ENCODE results near the gene USP53.

The USP53 gene

GRCh38 chr4:119299260-119299671, 86.8 kb downstream of the USP53 start:
- TF ChIP-seq CTCF (IDR thresholded peaks at IDR 0.05; ENCODE audit: low read depth, low read length, missing control alignments), result no peak
- H3K4me3 ChIP-seq (ENCODE audit: low read depth, low read length), result peak overlapping the region; percentile 90
- no peak for DNase-seq (ENCODE audit: low read depth)

- DNase-seq (ENCODE audit: low read depth), result peak; percentile 44
- TF ChIP-seq CTCF (IDR thresholded peaks at IDR 0.05; ENCODE audit: low read depth, low read length, missing control alignments), result no peak
- H3K4me3 ChIP-seq (ENCODE audit: low read depth, low read length), result peak overlapping the region; percentile 90
These were observed 87.2 kb downstream of the USP53 start for GRCh38 chr4:119299741-119300100.

GRCh38 chr4:119300101-119300978, 87.8 kb downstream of the USP53 start:
- peak; percentile 19 for TF ChIP-seq CTCF (IDR thresholded peaks at IDR 0.05; ENCODE audit: low read depth, low read length, missing control alignments)
- DNase-seq (ENCODE audit: low read depth), result peak; percentile 79
- H3K4me3 ChIP-seq (ENCODE audit: low read depth, low read length), result peak overlapping the region; percentile 90

GRCh38 chr4:119302073-119302832, 89.7 kb downstream of the USP53 start:
- TF ChIP-seq CTCF (IDR thresholded peaks at IDR 0.05; ENCODE audit: low read depth, low read length, missing control alignments), result no peak

GRCh38 chr4:119303587-119304305, 91.2 kb downstream of the USP53 start:
- no peak for DNase-seq (ENCODE audit: low read depth)
- no peak overlapping the region for H3K4me3 ChIP-seq (ENCODE audit: low read depth, low read length)
- TF ChIP-seq CTCF (IDR thresholded peaks at IDR 0.05; ENCODE audit: low read depth, low read length, missing control alignments), result no peak

More at GRCh38 chr4:119302073-119302832, 89.7 kb downstream of the USP53 start:
- DNase-seq (ENCODE audit: low read depth), result no peak
- no peak overlapping the region for H3K4me3 ChIP-seq (ENCODE audit: low read depth, low read length)

- no peak overlapping the region for H3K4me3 ChIP-seq (ENCODE audit: low read depth, low read length)
- DNase-seq (ENCODE audit: low read depth), result no peak
- no peak for TF ChIP-seq CTCF (IDR thresholded peaks at IDR 0.05; ENCODE audit: low read depth, low read length, missing control alignments)
These were observed 91.9 kb downstream of the USP53 start for GRCh38 chr4:119304431-119304830.
